Measurements from ENCODE around the gene NEU1.
"Not testable (repeated sequence)": the region's sequence is repeated elsewhere in the genome, so short reads cannot be mapped to it uniquely, and the experiment has no call there.

- TF ChIP-seq CTCF (IDR thresholded peaks at IDR 0.05 in 4 of 5, conservative IDR thresholded peaks at IDR 0.05 in 1 of 5); POLR2A (IDR thresholded peaks at IDR 0.05): not testable (repeated sequence)
These were observed 45.6 kb upstream of the NEU1 start for GRCh38 chr6:31908255-31908654.

Measured in gastrocnemius medialis (tissue), 4 donors.